ENCODE data around the gene FFAR1. TPM values are rescaled to one million over a fixed set of nuclear protein-coding genes. Genes with fewer than 3 reads are reported as not detected.

The FFAR1 gene, protein sequence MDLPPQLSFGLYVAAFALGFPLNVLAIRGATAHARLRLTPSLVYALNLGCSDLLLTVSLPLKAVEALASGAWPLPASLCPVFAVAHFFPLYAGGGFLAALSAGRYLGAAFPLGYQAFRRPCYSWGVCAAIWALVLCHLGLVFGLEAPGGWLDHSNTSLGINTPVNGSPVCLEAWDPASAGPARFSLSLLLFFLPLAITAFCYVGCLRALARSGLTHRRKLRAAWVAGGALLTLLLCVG (N-terminal part only)
- 0.02 TPM for total RNA-seq (2013)
- under 1 TPM in 1 of 3 donors, not detected in 2; 0.04 TPM for polyA plus RNA-seq
- polyA minus RNA-seq: 0.14 TPM in 1 of 2 replicates, not detected in the other
- 0.48 to 10.8 (median 4.7) reads per million in 11 experiments for total RNA-seq

DNA sequence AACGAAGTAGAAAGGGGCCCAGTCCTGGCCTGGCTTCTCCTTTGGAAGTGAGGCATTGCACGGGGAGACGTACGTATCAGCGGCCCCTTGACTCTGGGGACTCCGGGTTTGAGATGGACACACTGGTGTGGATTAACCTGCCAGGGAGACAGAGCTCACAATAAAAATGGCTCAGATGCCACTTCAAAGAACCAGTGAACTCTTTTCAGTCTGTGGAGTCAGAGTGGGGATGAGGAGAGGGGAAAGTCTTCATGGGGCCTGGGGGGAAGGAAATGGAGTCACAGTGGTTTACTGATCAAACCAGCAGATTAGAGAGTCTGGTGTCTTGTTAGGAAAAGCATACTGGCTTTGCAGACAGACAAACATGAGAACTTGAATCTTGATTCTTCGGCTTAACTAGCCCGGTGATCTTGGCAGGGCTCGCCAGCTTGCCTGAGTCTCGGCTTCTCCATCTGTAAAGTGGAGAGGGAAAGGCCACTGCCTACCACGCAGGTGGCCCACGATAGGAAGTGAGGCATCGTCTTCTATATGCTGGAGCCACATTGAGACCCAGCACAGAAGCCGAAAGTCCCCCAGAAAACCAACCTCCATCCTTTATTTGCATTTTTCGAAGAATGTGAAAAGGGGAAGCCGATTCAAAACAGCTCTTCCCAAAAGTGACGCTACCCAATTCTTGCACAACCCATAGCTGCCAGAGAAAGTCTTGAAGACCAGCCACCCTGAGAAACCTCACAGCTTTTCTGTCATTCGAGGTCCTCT is at the start of gene FFAR1:
FFAR1 (plus strand) TSS at position 732 of the 759 bp plus-strand sequence. CDS start 3,650 bp downstream, outside the sequence.
- Histone ChIP-seq H3K27ac (ENCODE audit: low read depth in 1 of 2, low read length in 2 of 2) (peak within 1 kb of the TSS; percentile 63 to 86), H3K9ac (ENCODE audit: insufficient read depth, low read length, poor library complexity, severe bottlenecking) (peak within 1 kb of the TSS; percentile 55), H4K20me1 (ENCODE audit: insufficient read depth, low read length) (no peaks in the 10 kb centered on the region), H3K27me3 (ENCODE audit: control insufficient read depth in 2 of 2, insufficient read depth in 2 of 2, low read length in 2 of 2) (no peaks in the 10 kb centered on the region), H3K36me3 (replicated peaks in 1 of 2; ENCODE audit: control insufficient read depth in 1 of 2, insufficient read depth in 2 of 2, low read length in 2 of 2) (no peaks in the 10 kb centered on the region), H3K79me2 (ENCODE audit: insufficient read depth, low read length) (no peaks in the 10 kb centered on the region), H3K9me3 (replicated peaks in 1 of 2; ENCODE audit: control insufficient read depth in 1 of 2, insufficient read depth in 1 of 2, low read length in 2 of 2) (no peaks in the 10 kb centered on the region), H3K4me3 (replicated peaks in 1 of 3; ENCODE audit: low read depth in 2 of 3, low read length in 3 of 3) (peak within 1 kb of the TSS in 1 of 3 experiments; percentile 45), H2AFZ (ENCODE audit: insufficient read depth, low read depth, low read length, poor library complexity, severe bottlenecking) (peak within 1 kb of the TSS; percentile 48), H3K4me2 (replicated peaks; ENCODE audit: extremely low read depth, low read length, poor library complexity, severe bottlenecking) (peak within 1 kb of the TSS; percentile 61), H3K4me1 (ENCODE audit: control insufficient read depth in 1 of 2, insufficient read depth in 2 of 2, low read length in 2 of 2) (peaks cover 31 to 39% of the 10 kb centered on the region in 2 donors)
- DNase-seq: peak; percentile 91 to 95 (median 91)
- H3K36me3 Mint-ChIP-seq: peaks cover 4 to 5% of the 10 kb centered on the region in 2 donors
- H3K27me3 Mint-ChIP-seq (ENCODE audit: low read depth in 3 of 3): peaks cover 1 to 24% (median 9%) of the 10 kb centered on the region in 3 donors
- intact Hi-C loops (cut with micrococcal nuclease): loop anchor here (2.0 to 10.0 kb wide), 2 partner anchors 19 to 153 kb away; partner anchors contain the start of gene CD22 (in 1 of the 2)
- WGBS (ENCODE audit: insufficient coverage): 21% methylated on average over 10 of the region's 18 CpGs
- peaks cover 0 to 2% (median 0%) of the 10 kb centered on the region in 7 donors for H3K9me3 Mint-ChIP-seq
- TF ChIP-seq CTCF (IDR thresholded peaks at IDR 0.05): no peak
- H3K4me3 Mint-ChIP-seq: peak within 1 kb of the TSS; percentile 39 to 82
- peak within 1 kb of the TSS; percentile 88 to 98 (median 95) for H3K27ac Mint-ChIP-seq
- H3K4me1 Mint-ChIP-seq: peaks cover 37% of the 10 kb centered on the region

- Histone ChIP-seq H2AFZ (ENCODE audit: insufficient read depth, low read depth, low read length, poor library complexity, severe bottlenecking) (no peak overlapping the region), H3K4me1 (ENCODE audit: control insufficient read depth in 1 of 2, insufficient read depth in 2 of 2, low read length in 2 of 2) (peaks cover 12 to 13% of the 10 kb centered on the region in 2 donors), H3K9ac (ENCODE audit: insufficient read depth, low read length, poor library complexity, severe bottlenecking) (no peak overlapping the region), H4K20me1 (ENCODE audit: insufficient read depth, low read length) (no peaks in the 10 kb centered on the region), H3K9me3 (replicated peaks in 1 of 2; ENCODE audit: control insufficient read depth in 1 of 2, insufficient read depth in 1 of 2, low read length in 2 of 2) (no peaks in the 10 kb centered on the region), H3K4me3 (replicated peaks in 1 of 3; ENCODE audit: low read depth in 2 of 3, low read length in 3 of 3) (no peak overlapping the region), H3K4me2 (replicated peaks; ENCODE audit: extremely low read depth, low read length, poor library complexity, severe bottlenecking) (no peak overlapping the region), H3K27me3 (ENCODE audit: control insufficient read depth in 2 of 2, insufficient read depth in 2 of 2, low read length in 2 of 2) (peaks cover 0 to 7% of the 10 kb centered on the region in 2 donors), H3K36me3 (replicated peaks in 1 of 2; ENCODE audit: control insufficient read depth in 1 of 2, insufficient read depth in 2 of 2, low read length in 2 of 2) (no peaks in the 10 kb centered on the region), H3K27ac (ENCODE audit: low read depth in 1 of 2, low read length in 2 of 2) (no peak overlapping the region), H3K79me2 (ENCODE audit: insufficient read depth, low read length) (no peaks in the 10 kb centered on the region)
- Mint-ChIP-seq H3K9me3 (no peaks in the 10 kb centered on the region), H3K27ac (no peak overlapping the region), H3K4me3 (no peak overlapping the region), H3K4me1 (peaks cover 16% of the 10 kb centered on the region), H3K27me3 (ENCODE audit: low read depth in 3 of 3) (peaks cover under 1 to 11% (median 11%) of the 10 kb centered on the region in 3 donors), H3K36me3 (no peaks in the 10 kb centered on the region)
- WGBS (ENCODE audit: insufficient coverage): 100% methylated on average over 2 of the region's 2 CpGs
- no peak for TF ChIP-seq CTCF (IDR thresholded peaks at IDR 0.05)
- no peak for DNase-seq
- intact Hi-C loops (cut with micrococcal nuclease): no loop called here
Observed at GRCh38 chr19:35297922-35298321, 49.8 kb upstream of the FFAR1 start.
